ENCODE results near the gene GKN1. TPM values are rescaled to one million over a fixed set of nuclear protein-coding genes. Genes with fewer than 3 reads are reported as not detected.

GKN1 gene
- total RNA-seq, 1 experiment from 2014 or later = not detected

DNA sequence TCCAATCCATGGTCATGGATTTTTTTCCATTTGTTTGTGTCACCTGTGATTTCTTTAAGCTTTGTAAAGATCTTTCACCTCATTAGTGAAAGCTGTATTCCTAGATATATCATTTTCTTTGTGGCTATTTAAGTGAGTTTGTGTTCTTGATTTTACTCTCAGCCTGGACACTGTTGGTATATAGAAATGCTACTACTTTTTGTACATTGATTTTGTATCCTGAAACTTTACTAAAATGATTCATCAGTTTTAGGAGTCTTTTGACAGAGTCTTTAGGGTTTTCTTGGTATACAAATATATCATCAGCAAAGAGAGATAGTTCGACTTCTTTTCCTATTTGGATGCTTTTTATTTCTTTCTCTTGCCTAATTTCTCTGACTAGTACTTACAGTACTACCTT, 34.1 kb upstream of the GKN1 start (continued):
- TF ChIP-seq, protein P1, sequence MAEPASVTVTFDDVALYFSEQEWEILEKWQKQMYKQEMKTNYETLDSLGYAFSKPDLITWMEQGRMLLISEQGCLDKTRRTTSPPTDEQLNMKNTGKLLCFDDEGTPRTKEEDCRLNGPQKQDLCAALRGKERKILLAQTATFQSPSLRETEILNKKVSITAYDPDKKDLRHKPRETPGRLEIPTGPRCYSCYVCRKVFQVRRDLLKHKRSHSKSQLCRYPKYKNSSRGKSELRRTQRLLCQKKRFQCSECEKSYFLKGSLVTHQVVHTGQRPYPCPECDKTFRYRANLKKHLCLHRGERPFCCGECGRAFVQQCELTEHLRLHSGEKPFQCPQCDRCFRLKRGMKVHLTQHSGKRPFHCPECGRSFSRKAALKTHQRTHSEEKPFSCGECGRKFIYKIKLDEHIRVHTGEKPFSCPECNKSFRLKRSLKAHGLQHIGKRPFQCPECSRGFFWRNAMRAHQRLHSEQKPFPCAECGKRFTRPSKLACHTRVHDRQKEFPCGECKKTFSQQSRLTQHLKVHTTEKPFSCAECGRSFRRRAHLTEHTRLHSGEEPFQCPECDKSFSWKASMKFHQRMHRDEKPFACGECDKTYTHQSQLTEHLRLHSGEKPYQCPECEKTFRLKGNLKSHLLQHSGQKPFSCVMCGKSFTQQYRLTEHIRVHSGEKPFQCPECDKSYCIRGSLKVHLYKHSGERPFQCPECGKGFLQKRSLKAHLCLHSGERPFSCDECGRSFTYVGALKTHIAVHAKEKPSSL (CRISPR knock-in tag; conservative IDR thresholded peaks at IDR 0.05) = no peak
- TF ChIP-seq ATF6 (CRISPR knock-in tag; IDR thresholded peaks at IDR 0.05) (no peak), E2F1 (CRISPR knock-in tag; IDR thresholded peaks at IDR 0.05) (no peak), KAT7 (CRISPR knock-in tag; IDR thresholded peaks at IDR 0.05; ENCODE audit: borderline replicate concordance) (no peak), NFATC4 (CRISPR knock-in tag; IDR thresholded peaks at IDR 0.05) (no peak), PRDM15 (CRISPR knock-in tag; IDR thresholded peaks at IDR 0.05) (no peak), HMGXB4 (CRISPR knock-in tag; IDR thresholded peaks at IDR 0.05) (no peak), GRHL2 (CRISPR knock-in tag; IDR thresholded peaks at IDR 0.05; ENCODE audit: insufficient replicate concordance, severe bottlenecking) (no peak), NR2C2 (CRISPR knock-in tag; IDR thresholded peaks at IDR 0.05) (no peak)
- TF ChIP-seq, protein P2, sequence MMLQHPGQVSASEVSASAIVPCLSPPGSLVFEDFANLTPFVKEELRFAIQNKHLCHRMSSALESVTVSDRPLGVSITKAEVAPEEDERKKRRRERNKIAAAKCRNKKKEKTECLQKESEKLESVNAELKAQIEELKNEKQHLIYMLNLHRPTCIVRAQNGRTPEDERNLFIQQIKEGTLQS (CRISPR knock-in tag; conservative IDR thresholded peaks at IDR 0.05) = no peak

DNA sequence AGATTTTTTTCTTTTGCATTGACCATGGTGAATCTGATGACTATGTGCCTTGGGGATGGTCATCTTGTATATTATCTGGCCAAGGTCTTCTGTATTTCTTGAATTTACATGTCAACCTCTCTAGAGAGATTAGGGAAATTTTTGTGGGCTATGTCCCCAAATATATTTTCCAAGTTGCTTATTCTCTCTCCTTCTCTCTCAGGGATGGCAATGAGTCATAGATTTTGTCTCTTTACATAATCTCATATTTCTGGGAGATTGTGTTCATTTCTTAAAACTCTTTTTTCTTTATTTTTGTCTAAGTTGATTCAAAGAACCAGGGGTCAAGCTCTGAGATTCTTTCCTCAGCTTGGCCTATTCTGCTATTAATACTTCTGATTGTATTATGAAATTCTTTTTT, 31.6 kb upstream of the GKN1 start:
- ChIA-PET CTCF (interaction anchor here (0.7 to 2.7 kb wide), 30 partner anchors 10 to 480 kb away, joined by 3 to 45 read pairs (median 4); no protein-coding TSS in a partner anchor), POLR2A (no interaction called here)
- Mint-ChIP-seq H3K4me1 (peaks cover 12% of the 10 kb centered on the region), H3K27me3 (ENCODE audit: low read depth) (peaks cover 9% of the 10 kb centered on the region), H3K9me3 (peaks cover 15% of the 10 kb centered on the region), H3K36me3 (no peaks in the 10 kb centered on the region), H3K4me3 (no peak overlapping the region), H3K27ac (no peak overlapping the region)
- ATAC-seq (no peak), DNase-seq (ENCODE audit: low spot score) (no peak)
- TF ChIP-seq FOXP1 (CRISPR knock-in tag; IDR thresholded peaks at IDR 0.05; ENCODE audit: borderline replicate concordance) = no peak
